OCI-LY7 (cell line): ENCODE results near the gene PIH1D1.

ENCODE experiments used
- CTCF ChIP-seq: fragments of 200-600 bp; sonication (generic); conservative IDR thresholded peaks from 2 replicates; pipeline ENCODE4 v1.5.1; 2014; ENCODE audit warnings: mild to moderate bottlenecking, antibody characterized with exemption, low read length, moderate library complexity, mixed read lengths
- EZH2phosphoT487 ChIP-seq: fragments of 200-600 bp; sonication (generic); IDR thresholded peaks from 2 replicates; pipeline ENCODE4 v1.6.1; 2018; ENCODE audit warnings: low read depth, borderline replicate concordance, mild to moderate bottlenecking, mixed run types, antibody characterized with exemption, low read length, moderate library complexity, mixed read lengths

GRCh38 chr19:49491804-49492572 lies 40.4 kb upstream of the PIH1D1 start:
- TF ChIP-seq CTCF (no peak), EZH2phosphoT487 (no peak)
